Esophagus muscularis mucosa (tissue), 3 donors: ENCODE data around the gene FAS.

Experiments used
- POLR2A ChIP-seq: fragments of 450-650 bp; IDR thresholded peaks from one replicate; pipeline ENCODE4 v1.6.1; 2017; ENCODE audit warnings: antibody characterized with exemption, moderate library complexity, mild to moderate bottlenecking, low read depth
- TF ChIP-seq, protein P1 (sequence below), 3 experiments: fragments of 200-600 bp in 2 of 3; fragments of 450-650 bp in 1 of 3; sonication (generic) in 2 of 3; IDR thresholded peaks; one replicate each; pipeline ENCODE4 v1.5.1; 2017 to 2019; ENCODE audit warnings: antibody characterized with exemption in 3 of 3, mild to moderate bottlenecking in 2 of 3, moderate library complexity in 1 of 3

DNA sequence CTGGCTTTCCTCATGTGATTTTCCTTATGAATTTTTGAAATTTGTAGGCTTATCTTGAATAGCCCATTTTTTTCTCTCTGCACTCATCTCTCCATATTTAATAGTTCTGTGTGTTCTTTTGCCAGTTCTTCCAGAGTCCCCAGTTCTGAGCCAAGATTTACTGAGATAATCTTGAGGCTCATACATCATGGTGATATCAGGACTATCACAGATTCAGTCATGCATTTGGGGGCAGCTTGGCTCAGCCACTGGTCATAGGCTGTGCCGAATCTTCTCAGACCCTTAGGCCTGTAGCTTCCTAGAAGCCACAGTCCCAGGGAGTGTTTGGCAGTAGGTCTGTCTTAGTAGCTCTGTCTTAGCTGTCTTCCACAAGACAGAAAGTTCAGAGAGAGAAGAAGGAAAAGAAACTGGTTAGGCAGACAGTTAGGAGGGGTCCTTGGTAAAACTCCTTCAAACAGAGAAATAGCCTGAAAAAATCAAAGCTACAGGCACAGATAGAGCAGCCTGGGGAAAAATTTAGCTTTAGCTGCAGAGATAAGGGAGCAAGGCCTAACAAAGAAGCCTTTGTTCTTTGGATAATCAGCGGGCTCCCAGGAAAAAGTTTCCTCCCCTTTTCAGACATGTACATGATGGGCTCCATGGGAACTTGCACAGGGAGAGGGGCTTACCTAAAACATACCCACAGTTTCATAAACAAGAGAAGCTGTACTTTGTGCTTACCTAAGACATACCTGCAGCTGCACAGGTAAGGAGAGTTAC lies 29.1 kb downstream of the FAS start:
- TF ChIP-seq, protein P1, sequence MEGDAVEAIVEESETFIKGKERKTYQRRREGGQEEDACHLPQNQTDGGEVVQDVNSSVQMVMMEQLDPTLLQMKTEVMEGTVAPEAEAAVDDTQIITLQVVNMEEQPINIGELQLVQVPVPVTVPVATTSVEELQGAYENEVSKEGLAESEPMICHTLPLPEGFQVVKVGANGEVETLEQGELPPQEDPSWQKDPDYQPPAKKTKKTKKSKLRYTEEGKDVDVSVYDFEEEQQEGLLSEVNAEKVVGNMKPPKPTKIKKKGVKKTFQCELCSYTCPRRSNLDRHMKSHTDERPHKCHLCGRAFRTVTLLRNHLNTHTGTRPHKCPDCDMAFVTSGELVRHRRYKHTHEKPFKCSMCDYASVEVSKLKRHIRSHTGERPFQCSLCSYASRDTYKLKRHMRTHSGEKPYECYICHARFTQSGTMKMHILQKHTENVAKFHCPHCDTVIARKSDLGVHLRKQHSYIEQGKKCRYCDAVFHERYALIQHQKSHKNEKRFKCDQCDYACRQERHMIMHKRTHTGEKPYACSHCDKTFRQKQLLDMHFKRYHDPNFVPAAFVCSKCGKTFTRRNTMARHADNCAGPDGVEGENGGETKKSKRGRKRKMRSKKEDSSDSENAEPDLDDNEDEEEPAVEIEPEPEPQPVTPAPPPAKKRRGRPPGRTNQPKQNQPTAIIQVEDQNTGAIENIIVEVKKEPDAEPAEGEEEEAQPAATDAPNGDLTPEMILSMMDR (IDR thresholded peaks at IDR 0.05) = no peak
- TF ChIP-seq POLR2A = no peak
